NB4 (cell line): ENCODE measurements around the gene OST4.

ENCODE experiments used
- DNase-seq: peaks from one replicate; pipeline ENCODE4 v3.0.0; 2010; ENCODE audit warnings: low read depth
- H3K4me3 ChIP-seq: one replicate; pipeline ENCODE4 v1.5.1; 2011; ENCODE audit warnings: mild to moderate bottlenecking, low read depth, low read length, moderate library complexity
- CTCF ChIP-seq: IDR thresholded peaks from one replicate; pipeline ENCODE4 v1.5.1; 2012; ENCODE audit warnings: low read depth, low read length
- MAX ChIP-seq: IDR thresholded peaks from 2 replicates; pipeline ENCODE4 v1.6.1; 2011; ENCODE audit warnings: low read depth, low read length
- MYC ChIP-seq: IDR thresholded peaks from 2 replicates; pipeline ENCODE4 v1.6.1; 2011; ENCODE audit warnings: low read depth, low read length
- POLR2A ChIP-seq: IDR thresholded peaks from 2 replicates; pipeline ENCODE4 v1.6.1; 2011; ENCODE audit warnings: mild to moderate bottlenecking; ENCODE audit not compliant: insufficient read length; ENCODE audit errors: extremely low read depth

OST4 gene

GRCh38 chr2:27069961-27070618, 1.4 kb downstream of the OST4 start:
- peak overlapping the region; percentile 88 for H3K4me3 ChIP-seq
- TF ChIP-seq POLR2A (no peak), MAX (no peak), MYC (no peak), CTCF (no peak)
- DNase-seq, result no peak

DNA sequence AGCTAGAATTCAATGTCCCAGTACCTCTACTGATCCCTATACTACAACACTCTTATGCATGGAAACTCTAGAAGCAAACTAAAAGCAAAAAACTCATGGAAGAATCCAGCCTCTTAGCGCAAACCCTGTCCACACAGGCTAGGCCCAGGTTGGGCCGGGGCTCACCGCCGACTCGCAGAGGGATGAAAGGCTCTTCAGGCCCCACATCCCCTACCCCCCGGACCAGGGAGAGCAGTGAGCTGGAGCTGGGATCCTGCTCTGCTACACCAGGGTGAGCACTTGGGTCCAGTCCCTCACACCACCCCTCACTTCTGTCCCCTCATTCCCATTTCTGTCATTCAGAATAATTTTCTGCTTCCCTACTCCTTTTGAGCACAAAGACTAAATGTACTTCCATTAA, 2.0 kb downstream of the OST4 start:
- DNase-seq, result no peak
- peak overlapping the region; percentile 88 for H3K4me3 ChIP-seq
- TF ChIP-seq CTCF, result no peak
- no peak for TF ChIP-seq MYC
- no peak for TF ChIP-seq POLR2A
- no peak for TF ChIP-seq MAX

- TF ChIP-seq MYC, result no peak
- TF ChIP-seq POLR2A, result no peak
- TF ChIP-seq MAX, result no peak
- TF ChIP-seq CTCF, result no peak
- DNase-seq, result no peak
- no peak overlapping the region for H3K4me3 ChIP-seq
Observed at GRCh38 chr2:27067385-27067784, 4.1 kb downstream of the OST4 start.

DNA sequence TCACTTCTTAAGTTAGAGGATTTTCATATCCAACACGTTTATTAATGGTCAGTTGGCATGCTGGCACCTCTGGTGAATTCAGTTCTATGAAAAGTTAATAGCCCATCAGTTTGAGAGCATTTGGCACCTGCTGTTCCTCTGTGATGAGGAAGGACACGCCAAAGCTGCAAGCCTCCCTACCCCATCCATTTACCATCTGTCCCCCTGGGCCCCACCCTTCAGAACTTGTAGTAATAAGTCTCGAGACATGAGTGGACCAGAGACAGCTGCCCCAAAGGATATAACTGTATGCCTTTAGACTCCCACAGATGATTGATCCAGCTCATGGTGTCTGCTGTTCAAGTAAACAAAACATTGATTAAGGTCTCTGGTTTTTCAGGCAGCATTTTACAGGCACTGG, 6.3 kb downstream of the OST4 start:
- H3K4me3 ChIP-seq, result no peak overlapping the region
- DNase-seq, result no peak
- TF ChIP-seq MAX, result no peak
- no peak for TF ChIP-seq CTCF
- no peak for TF ChIP-seq MYC
- no peak for TF ChIP-seq POLR2A

- TF ChIP-seq MAX, result no peak
- no peak for TF ChIP-seq MYC
- no peak for TF ChIP-seq POLR2A
- TF ChIP-seq CTCF, result no peak
- no peak for DNase-seq
- no peak overlapping the region for H3K4me3 ChIP-seq
Observed at GRCh38 chr2:27060323-27060722, 11.1 kb downstream of the OST4 start.
